Esophagus squamous epithelium (tissue), 5 donors: ENCODE data around the gene ZNF195. TPM values are rescaled to one million over a fixed set of nuclear protein-coding genes. Genes with fewer than 3 reads are reported as not detected.
"Not testable (repeated sequence)": the region's sequence is repeated elsewhere in the genome, so short reads cannot be mapped to it uniquely, and the experiment has no call there.

Experiments used
- DNase-seq: peaks from one replicate; lab custom pipeline; 2025; lab: John Stamatoyannopoulos, UW
- H3K27ac ChIP-seq, 4 donors: fragments of 200-600 bp; sonication (generic); one replicate each; pipeline ENCODE4 v1.5.1; 2016 to 2019; ENCODE audit warnings: mild to moderate bottlenecking in 1 of 4
- H3K27me3 ChIP-seq, 4 donors: fragments of 200-600 bp; sonication (generic); 1 replicate in 3 of 4; 2 replicates in 1 of 4; pipeline versions ENCODE4 v1.5.1 to v1.6.0; 2017 to 2021; ENCODE audit warnings: antibody characterized with exemption in 1 of 4
- H3K36me3 ChIP-seq, 3 donors: fragments of 200-600 bp; sonication (generic); one replicate each; pipeline ENCODE4 v1.5.1; 2016 to 2019
- H3K4me1 ChIP-seq, 3 donors: fragments of 200-600 bp; sonication (generic); one replicate each; pipeline ENCODE4 v1.5.1; 2017 to 2019
- H3K4me3 ChIP-seq, 4 donors: fragments of 200-600 bp; sonication (generic); 1 replicate in 3 of 4; 2 replicates in 1 of 4; pipeline ENCODE4 v1.5.1; 2016 to 2019; ENCODE audit warnings: mild to moderate bottlenecking in 2 of 4, moderate library complexity in 1 of 4
- H3K9me3 ChIP-seq, 3 donors: fragments of 200-600 bp; sonication (generic); one replicate each; pipeline ENCODE4 v1.5.1; 2016 to 2019
- POLR2A ChIP-seq, 4 donors: fragments of 450-650 bp; IDR thresholded peaks; one replicate each; pipeline ENCODE4 v1.6.1; 2017; ENCODE audit warnings: antibody characterized with exemption in 4 of 4, mild to moderate bottlenecking in 4 of 4, moderate library complexity in 3 of 4
- WGBS, 2 donors: methylation state at CpG; one replicate each; pipeline ENCODE4 v1.1.5; 2018; 5-methylcytosine and 5-hydroxymethylcytosine counted together
- intact Hi-C: fragments of 100-400 bp; cut with DNase I; formaldehyde crosslinking; loops from one replicate; pipeline ENCODE4 v1.15.0; 2022
- total RNA-seq, 4 donors: library from RNA; depleted of rRNA; stranded (reverse); fragments of >200 nt; gene quantifications; one replicate each; pipeline ENCODE4 v1.1.0, GENCODE V29; 2016
- TF ChIP-seq, protein P1 (sequence below), 6 experiments: fragments of 450-650 bp in 4 of 6; fragments of 200-600 bp in 2 of 6; sonication (generic) in 2 of 6; IDR thresholded peaks; one replicate each; pipeline ENCODE4 v1.5.1; 2016 to 2019; ENCODE audit warnings: antibody characterized with exemption in 6 of 6, mild to moderate bottlenecking in 4 of 6, moderate library complexity in 4 of 6
- donor health status: DM: yes; HTN: yes; CAD: no.

The ZNF195 gene
- total RNA-seq, result 10 to 100 TPM in 3 of 4 donors, 1 to 10 TPM in 1; 8.7 to 20.8 (median 16.8) TPM

GRCh38 chr11:3378426-3379423 is at the start of gene ZNF195:
TSS of gene ZNF195 (minus strand) at chr11:3379146. CDS start at chr11:3379040, 106 bp downstream.
- H3K27ac ChIP-seq, result peak within 1 kb of the TSS; percentile 80 to 91 (median 87)
- no peaks in the 10 kb centered on the region for H3K27me3 ChIP-seq
- peak in 2 of 4 donors; percentile 60 for TF ChIP-seq POLR2A (IDR thresholded peaks at IDR 0.05)
- TF ChIP-seq, protein P1, sequence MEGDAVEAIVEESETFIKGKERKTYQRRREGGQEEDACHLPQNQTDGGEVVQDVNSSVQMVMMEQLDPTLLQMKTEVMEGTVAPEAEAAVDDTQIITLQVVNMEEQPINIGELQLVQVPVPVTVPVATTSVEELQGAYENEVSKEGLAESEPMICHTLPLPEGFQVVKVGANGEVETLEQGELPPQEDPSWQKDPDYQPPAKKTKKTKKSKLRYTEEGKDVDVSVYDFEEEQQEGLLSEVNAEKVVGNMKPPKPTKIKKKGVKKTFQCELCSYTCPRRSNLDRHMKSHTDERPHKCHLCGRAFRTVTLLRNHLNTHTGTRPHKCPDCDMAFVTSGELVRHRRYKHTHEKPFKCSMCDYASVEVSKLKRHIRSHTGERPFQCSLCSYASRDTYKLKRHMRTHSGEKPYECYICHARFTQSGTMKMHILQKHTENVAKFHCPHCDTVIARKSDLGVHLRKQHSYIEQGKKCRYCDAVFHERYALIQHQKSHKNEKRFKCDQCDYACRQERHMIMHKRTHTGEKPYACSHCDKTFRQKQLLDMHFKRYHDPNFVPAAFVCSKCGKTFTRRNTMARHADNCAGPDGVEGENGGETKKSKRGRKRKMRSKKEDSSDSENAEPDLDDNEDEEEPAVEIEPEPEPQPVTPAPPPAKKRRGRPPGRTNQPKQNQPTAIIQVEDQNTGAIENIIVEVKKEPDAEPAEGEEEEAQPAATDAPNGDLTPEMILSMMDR (IDR thresholded peaks at IDR 0.05), result no peak
- peaks cover 3 to 65% (median 11%) of the 10 kb centered on the region in 3 donors for H3K4me1 ChIP-seq
- peaks cover 0 to 31% (median 0%) of the 10 kb centered on the region in 3 donors for H3K36me3 ChIP-seq
- DNase-seq, result peak; percentile 94
- H3K9me3 ChIP-seq, result no peaks in the 10 kb centered on the region
- intact Hi-C loops, result no loop called here
- H3K4me3 ChIP-seq, result peak within 1 kb of the TSS; percentile 83 to 95 (median 92)
- WGBS, 2 donors, result 2% methylated on average over 15 to 19 of the region's 54 CpGs

DNA sequence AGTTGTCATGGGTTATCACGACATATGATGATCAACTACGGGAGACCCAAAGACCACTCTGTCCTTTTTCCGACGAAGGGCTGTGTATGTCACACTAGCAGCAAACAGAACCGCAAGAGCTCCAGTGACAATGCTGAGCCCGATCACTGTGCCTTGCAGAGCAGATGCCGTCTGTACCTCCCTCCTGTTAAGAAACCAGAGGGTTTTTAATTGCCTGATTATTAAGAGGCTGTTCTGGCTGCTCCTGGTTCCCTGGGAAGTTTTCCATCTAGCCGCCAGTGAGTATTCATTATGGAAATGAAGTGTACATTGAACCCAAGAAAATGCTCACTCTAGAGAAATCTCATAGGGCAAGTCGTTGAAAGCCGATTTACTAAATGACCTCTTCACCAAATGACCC is 49.1 kb upstream of the ZNF195 start:
- H3K36me3 ChIP-seq, H3K4me3 ChIP-seq, H3K27me3 ChIP-seq, DNase-seq, H3K9me3 ChIP-seq, H3K4me1 ChIP-seq, H3K27ac ChIP-seq, intact Hi-C loops: not testable (repeated sequence)
- WGBS, 2 donors, result 75 to 82% methylated on average over 5 to 10 of the region's 10 CpGs

DNA sequence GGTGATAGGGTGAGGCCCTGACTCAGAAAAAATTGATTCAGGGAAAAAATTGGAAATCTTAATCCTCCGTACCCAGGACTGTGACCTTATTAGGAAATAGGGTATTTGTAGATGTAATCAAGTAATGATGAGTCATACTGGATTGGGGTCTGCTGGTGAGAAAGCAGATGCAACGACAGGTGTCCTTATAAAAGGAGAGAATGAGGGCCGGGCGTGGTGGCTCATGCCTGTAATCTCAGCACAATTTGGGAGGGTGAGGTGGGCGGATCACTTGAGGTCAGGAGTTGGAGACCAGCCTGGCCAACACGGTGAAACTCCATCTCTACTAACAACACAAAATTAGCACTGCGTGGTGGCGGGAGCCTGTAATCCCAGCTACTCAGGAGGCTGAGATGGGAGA is 47.6 kb upstream of the ZNF195 start:
- WGBS, 2 donors, result 69 to 81% methylated on average over 8 of the region's 8 CpGs
- H3K4me3 ChIP-seq, DNase-seq, H3K9me3 ChIP-seq, H3K36me3 ChIP-seq, intact Hi-C loops, H3K27me3 ChIP-seq, H3K27ac ChIP-seq: not testable (repeated sequence)
- peaks cover 0 to 14% (median 13%) of the 10 kb centered on the region in 3 donors for H3K4me1 ChIP-seq

GRCh38 chr11:3423928-3424327 is 45.0 kb upstream of the ZNF195 start:
- H3K27me3 ChIP-seq, H3K9me3 ChIP-seq, intact Hi-C loops, DNase-seq, H3K36me3 ChIP-seq: not testable (repeated sequence)
- Histone ChIP-seq H3K4me1 (peaks cover 0 to 14% (median 13%) of the 10 kb centered on the region in 3 donors), H3K27ac (peak overlapping the region in 2 of 4 donors; percentile 85 to 93), H3K4me3 (peak overlapping the region in 2 of 4 donors; percentile 63 to 72)
- WGBS, 2 donors, result 16 to 18% methylated on average over 4 of the region's 5 CpGs

DNA sequence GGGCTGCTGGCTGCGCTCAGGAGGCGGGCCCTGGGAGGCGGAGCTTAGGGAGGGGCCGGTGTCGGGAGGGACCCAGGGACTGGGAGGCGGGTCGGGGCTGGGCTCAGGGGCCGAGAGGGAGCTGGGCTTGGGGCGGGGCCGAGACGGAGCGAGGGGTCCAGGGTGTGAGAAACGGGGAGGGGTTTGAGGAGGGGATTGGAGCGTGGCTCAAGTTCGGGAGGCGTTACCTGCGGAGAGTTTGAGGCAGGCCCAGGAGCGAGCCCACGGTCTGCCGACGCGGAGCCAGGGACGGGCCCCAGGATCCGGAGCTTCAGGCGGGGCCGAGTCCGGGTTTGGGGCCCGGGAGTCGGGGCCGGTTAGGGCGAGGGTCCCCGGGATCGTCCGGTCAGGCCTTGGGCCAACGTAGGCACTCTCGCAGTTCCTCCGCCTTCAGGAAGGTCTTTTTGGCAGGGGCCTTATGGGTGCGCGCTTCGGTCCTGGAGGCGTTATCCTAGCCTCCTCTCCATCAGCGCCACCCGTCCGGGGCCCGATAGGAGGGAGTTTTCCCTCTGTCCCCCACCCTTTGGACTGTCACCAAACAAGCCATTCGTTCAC is 44.3 kb upstream of the ZNF195 start:
- DNase-seq, result not testable (repeated sequence)

GRCh38 chr11:3422380-3423137 is 43.6 kb upstream of the ZNF195 start:
- intact Hi-C loops, H3K9me3 ChIP-seq, H3K36me3 ChIP-seq, H3K27me3 ChIP-seq: not testable (repeated sequence)
- DNase-seq, result peak; percentile 92
- peak in 1 of 4 donors; percentile 35 for TF ChIP-seq POLR2A (IDR thresholded peaks at IDR 0.05)
- 0 to 1% methylated on average over 1 to 21 of the region's 66 CpGs for WGBS, 2 donors
- Histone ChIP-seq H3K4me1 (peaks cover 0 to 14% (median 13%) of the 10 kb centered on the region in 3 donors), H3K27ac (peak overlapping the region; percentile 82 to 93 (median 88)), H3K4me3 (peak overlapping the region; percentile 57 to 86 (median 68))

More for the DNA sequence above, 44.3 kb upstream of the ZNF195 start:
- H3K27ac ChIP-seq, result peak overlapping the region; percentile 82 to 93 (median 88)
- H3K36me3 ChIP-seq, H3K9me3 ChIP-seq, H3K27me3 ChIP-seq, intact Hi-C loops: not testable (repeated sequence)
- peak in 1 of 4 donors; percentile 59 for TF ChIP-seq POLR2A (IDR thresholded peaks at IDR 0.05)
- WGBS, 2 donors, result no CpG with 5 or more reads among the region's 46 CpGs
- H3K4me3 ChIP-seq, result peak overlapping the region; percentile 57 to 86 (median 68)
- H3K4me1 ChIP-seq, result peaks cover 0 to 14% (median 13%) of the 10 kb centered on the region in 3 donors

DNA sequence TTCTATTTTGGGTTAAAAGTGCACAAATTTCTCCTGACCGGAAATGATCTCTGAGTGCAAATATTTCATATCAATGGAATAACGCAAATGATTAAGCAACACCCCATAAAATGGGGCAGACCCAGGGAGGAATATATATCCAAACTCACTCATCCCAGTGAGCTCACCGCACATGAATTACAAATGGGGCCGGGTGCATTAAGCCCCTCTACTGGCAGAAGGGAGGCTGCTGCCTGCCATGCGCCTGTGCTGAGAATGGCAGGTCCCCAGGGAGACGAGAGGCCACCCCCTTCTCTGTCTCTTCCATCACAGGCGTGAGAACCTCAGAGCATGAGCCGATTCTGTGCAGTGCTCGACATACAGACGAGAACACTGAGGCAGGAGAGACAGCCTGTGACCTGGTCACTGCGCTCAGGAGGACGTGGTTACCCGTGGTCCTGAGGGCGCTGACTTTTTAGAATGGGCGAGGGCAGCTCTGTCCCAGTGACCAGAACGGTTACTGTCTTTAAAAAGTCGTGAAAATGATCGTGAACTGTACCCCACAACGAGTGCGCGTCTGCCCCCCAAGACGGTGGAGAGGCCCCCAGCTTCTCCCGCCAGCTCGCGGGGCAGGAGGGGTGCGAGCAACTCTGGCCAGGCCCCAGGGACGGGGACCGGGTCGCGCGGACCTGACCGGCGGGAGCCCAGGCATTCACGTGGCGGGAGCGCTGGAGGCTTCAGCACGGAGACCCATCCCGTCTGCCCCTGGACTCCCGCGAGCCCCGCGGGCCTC is 42.8 kb upstream of the ZNF195 start:
- intact Hi-C loops, result not testable (repeated sequence)

DNA sequence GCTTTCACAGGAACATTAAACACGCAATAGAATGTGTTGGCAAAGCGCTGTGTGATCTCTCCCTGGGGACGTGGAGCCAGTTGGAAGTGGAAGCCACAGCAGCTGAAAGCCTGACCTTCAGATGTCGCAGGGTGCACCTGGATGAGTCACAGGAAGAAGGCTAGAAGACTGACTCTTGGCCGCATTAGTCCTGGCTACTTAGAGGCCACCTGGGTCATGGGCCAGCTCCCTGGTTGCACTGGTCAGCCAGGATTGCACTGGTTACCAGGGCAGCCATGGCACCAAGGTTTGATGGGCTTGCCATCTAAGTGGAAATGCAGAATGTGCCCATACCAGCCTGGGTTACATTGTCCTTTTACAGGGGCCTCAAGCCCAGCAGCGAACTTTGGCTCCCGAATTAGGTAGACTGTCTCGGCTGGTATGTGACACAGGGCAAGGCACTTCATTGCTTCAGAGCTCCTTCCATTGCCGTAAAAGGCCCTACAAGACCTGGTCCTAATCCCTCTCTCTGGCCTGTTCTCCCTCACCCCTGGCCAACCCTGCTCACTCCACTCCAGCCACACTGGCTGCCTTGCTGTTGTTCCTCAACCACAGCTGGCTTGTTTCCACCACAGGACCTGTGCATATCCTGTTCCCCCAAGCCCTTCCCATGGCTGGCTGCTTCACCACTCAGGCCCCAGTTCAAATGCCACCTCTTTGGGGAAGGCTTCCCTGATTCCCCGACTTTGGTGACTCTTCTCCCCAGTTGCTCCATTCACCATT is 41.5 kb upstream of the ZNF195 start:
- H3K9me3 ChIP-seq, H3K27me3 ChIP-seq, H3K36me3 ChIP-seq, DNase-seq, H3K27ac ChIP-seq, intact Hi-C loops, H3K4me3 ChIP-seq: not testable (repeated sequence)
- 51 to 74% methylated on average over 8 of the region's 10 CpGs for WGBS, 2 donors
- peaks cover 0 to 14% (median 13%) of the 10 kb centered on the region in 3 donors for H3K4me1 ChIP-seq

More for the DNA sequence above, 42.8 kb upstream of the ZNF195 start:
- peak overlapping the region; percentile 76 to 93 (median 86) for H3K27ac ChIP-seq
- not testable (repeated sequence) for H3K9me3 ChIP-seq, H3K36me3 ChIP-seq, DNase-seq, H3K27me3 ChIP-seq
- peak overlapping the region; percentile 57 to 86 (median 68) for H3K4me3 ChIP-seq
- H3K4me1 ChIP-seq, result peaks cover 0 to 14% (median 13%) of the 10 kb centered on the region in 3 donors
- WGBS, 2 donors, result 5 to 13% methylated on average over 8 to 11 of the region's 42 CpGs

GRCh38 chr11:3419496-3419895 is 40.5 kb upstream of the ZNF195 start:
- H3K27me3 ChIP-seq, H3K27ac ChIP-seq, intact Hi-C loops, H3K4me3 ChIP-seq, H3K36me3 ChIP-seq, H3K9me3 ChIP-seq, DNase-seq: not testable (repeated sequence)
- peaks cover 0 to 14% (median 13%) of the 10 kb centered on the region in 3 donors for H3K4me1 ChIP-seq
- 100% methylated on average over 1 of the region's 1 CpG; no CpG with 5 or more reads in 1 of the 2 donors for WGBS, 2 donors
